Activated CD4-positive, alpha-beta T cell treated with anti-CD3 and anti-CD28 coated beads, Interleukin-2, amount 50 U/mL, for 4 hours (primary cell): ENCODE measurements around the gene RAE1.
A peak's percentile ranks its signal among the peaks of the same experiment; 100 is the strongest.

Experiments used
- DNase-seq, 2 experiments: peaks; one replicate each; pipeline ENCODE4 v3.0.0-alpha.2; 2020

The RAE1 gene

DNA sequence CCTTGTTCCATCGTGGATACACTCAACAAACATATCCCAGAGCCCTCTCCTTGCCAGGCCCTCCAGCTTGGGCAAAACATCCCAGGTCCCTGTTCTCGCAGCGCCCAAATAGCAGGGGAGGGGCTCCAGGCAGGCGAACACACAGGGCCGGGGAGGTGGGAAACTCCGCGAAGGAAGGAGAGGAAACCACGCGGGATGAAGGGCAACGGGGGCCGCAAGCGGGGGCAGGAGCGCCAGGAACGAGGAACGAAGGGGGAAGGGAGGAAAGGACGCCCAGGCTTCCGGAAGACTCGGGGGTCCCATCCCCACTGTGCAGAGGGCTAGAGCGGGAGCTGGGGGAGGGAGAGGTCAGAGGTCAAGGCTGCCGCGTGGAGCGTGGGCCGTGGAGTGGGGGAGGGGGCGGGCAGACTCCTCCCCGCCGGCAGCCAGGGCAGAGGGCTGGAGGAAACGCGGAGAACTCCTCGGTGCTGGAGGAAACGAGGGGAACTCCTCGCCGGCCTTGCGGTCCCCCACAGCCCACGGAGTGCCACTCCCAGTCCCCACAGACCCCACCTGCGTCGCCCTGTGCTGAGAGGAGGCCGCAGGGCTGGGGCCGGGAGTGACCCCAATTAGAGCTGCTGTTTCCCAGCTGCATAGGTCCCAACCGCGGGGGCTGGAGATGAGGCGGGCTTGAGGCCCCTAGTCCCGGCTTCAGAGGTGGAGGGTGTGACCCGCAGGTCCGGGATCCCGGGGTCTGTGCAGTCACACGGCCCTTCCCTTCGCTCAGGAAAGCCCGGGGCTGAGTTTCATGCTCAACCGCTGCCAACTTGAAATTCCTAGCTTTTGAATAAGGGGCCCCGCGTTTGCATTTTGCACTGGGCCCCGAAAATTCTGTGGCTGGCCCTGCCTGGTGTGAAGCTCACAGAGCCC is 38.9 kb downstream of the RAE1 start:
- DNase-seq, result peak; percentile 56 to 64

DNA sequence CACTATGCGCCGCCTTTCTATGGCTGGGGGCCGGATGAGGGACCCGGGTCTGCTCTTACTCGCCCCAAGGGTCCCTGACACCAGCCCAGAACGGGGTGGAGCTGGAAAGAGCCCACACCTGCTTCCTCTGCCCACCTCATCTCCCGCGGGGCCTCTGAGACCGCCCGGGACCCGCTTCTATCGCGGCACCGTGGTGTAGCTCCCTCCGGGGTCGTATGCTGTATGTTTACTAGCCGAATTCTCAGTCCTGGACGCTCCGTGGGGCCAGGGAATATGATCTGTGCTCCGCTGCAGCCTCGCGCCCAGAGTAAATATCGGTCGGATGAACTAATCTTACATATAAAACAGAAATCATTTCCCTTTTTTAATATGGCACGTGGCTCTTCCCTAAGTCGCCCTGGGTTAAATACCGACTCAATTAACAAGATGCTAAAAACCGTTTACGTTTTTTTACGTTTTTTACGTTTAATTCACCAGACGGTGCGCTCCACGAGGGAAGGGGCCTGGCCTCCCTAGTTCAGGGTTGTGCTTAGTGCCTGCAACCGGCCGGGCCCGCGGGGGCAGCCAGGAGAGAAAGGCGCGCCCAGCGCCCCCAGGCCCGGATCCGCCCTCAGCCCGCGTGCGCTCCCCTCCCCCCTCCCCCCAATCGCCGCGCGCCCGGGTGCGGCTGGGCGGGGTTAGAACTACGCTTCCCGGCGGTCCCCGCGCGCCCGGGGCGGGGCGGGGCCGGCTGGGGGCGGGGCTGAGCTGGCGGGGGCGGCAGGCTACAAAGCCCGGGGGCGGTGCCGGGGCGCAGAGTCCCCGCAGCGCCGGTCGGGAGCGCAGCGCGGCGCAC is 39.8 kb downstream of the RAE1 start, which contains the start of gene RBM38:
Gene RBM38 (plus strand): TSS at position 793 of the 835 bp plus-strand sequence. CDS start 186 bp downstream, outside the sequence.
- peak; percentile 60 to 71 for DNase-seq

DNA sequence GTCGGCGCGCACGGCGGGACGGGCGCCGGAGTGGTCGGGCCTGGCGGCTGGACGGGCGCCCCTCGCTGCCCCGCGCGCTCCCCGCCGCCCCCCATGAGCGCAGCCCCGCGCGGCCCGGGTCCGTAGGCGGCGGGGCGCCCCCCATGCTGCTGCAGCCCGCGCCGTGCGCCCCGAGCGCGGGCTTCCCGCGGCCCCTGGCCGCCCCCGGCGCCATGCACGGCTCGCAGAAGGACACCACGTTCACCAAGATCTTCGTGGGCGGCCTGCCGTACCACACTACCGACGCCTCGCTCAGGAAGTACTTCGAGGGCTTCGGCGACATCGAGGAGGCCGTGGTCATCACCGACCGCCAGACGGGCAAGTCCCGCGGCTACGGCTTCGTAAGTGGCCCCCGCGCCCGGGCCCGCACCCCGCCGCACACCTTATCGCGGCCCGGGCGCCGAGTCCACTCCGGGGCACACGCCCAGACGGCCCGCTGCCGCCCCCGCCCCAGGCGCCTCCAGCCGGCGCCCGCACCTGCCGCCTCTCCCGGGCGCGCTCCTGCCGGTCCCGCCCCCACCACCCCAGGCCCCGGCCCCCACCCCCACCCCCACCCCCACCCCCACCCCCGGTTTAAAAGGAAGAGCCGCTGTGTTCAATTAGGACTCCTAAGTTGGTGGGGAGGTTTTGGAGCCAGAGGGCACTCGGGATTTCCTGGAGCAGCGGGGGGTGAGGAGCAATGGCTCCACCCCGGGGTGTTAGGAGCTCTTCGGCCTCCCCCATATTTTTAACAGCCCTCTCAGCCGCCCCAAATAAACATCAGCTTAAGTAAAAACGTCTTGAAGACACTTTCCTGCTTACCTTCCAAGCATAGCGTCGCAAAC is 40.6 kb downstream of the RAE1 start:
- peak in 1 of 2 experiments; percentile 19 for DNase-seq

DNA sequence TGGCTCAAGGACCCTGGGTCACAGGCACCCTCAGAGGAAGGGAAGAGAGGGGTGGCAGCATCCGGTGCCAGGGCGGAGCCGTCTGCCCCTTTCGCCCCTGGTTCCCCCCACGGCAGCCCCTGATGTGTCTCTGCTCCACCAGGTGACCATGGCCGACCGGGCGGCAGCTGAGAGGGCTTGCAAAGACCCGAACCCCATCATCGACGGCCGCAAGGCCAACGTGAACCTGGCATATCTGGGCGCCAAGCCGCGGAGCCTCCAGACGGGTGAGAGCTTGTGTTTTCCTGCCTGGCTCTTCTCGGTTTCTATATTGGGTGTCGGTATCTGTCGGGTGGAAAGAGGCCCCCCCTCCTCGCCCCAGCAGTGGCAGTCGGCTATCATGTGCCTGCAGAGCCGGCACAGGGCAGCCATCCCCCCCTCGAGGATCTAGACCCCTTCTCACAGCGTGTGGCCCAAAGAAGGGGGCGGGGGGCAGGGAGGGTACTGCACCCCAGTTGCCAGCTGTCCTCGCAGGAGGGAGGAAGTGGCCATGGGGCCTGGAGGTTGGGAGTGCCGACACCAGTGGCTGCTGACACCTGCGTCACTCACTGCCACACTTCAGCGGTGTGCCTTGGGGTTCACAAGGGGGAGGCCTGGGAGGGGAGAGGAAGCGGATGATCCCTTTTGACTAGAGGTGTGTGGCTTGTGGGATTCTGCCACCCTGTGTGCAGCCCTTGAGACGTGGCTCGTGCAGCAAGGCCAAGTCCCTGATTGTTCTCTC is 41.6 kb downstream of the RAE1 start:
- peak; percentile 47 to 55 for DNase-seq

DNA sequence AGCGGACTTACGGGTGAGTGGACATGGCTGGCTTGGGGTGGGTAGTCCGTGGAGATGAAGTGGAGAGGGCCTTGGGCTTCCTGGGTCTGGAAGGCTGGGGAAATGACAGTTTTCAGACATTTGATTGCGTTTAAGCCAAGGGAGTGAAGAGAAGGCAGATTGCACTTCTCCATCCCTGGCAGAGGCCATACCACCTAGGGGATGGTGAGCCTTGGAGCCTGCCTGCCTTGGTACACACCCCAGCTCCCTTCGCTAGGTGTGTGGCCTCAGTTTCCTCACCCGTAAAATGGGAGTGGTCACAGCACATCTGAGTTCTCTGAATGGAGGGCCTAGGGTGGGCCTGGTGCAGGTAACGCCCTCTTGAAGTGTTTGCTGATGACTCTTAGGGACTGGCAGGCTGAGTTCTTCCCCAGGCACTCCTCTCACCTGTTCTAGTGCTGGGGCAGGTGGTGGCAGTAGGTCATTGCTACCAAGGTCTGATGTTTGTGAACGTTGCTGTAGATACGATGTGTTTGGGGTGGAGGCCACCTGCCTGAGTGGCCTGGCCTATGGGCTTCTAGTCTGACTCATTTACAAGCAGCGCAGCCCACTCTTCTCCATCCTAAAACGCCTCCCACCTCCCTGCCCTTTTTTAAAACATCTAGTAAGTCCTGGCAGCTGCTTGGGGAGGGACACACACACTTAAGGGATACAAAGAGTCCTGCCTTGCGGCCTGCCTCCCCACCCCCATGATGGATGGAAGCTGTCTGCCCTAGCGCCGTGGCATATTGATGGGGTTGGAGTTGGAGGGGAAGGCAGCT is 42.5 kb downstream of the RAE1 start:
- no peak for DNase-seq

DNA sequence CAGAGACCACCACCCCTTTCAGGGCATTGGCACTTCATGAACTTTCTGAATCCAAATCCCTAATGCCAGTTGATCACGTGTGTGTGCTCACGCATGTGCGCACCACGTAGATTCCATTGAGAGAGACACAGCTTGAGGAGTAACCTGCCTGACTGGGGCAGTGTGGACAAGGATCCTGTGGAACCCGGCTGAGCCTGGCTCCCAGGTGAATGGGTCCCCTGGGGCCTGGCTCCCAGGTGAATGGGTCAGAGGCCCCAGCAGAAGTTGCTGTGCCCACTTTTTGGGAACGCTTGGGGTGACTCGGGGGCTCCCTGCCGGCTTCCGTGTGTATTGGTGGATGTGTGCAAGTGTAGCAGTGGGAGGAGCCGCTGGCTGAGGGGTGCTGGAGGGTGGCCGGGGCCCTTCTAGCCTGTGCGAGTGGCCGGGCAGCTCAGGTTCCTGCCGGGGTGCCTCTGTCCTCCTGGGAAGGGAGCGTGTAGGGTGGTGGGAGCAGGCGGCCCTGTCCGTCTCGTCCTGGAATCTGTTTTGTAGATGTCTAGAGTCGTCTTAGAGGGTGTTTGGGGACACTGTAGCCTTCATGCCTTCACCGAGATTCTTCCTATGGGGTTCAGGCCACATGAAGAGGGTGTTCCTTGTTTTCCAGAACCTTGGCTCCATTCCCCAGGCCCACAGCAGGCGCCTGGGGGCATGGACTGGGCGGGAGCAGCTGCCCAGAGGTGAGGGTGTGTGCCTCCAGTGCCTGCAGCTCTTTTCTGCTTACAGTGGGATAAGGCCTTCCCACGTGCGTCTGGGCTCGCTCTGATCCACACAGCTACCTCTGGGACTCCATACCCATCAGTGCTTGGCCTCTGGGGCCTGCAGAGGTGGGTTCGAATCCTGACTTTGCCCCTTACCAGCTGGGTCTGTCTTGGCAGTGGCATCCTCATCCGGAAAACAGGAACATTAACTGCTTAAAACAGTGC is 43.3 kb downstream of the RAE1 start:
- no peak for DNase-seq

DNA sequence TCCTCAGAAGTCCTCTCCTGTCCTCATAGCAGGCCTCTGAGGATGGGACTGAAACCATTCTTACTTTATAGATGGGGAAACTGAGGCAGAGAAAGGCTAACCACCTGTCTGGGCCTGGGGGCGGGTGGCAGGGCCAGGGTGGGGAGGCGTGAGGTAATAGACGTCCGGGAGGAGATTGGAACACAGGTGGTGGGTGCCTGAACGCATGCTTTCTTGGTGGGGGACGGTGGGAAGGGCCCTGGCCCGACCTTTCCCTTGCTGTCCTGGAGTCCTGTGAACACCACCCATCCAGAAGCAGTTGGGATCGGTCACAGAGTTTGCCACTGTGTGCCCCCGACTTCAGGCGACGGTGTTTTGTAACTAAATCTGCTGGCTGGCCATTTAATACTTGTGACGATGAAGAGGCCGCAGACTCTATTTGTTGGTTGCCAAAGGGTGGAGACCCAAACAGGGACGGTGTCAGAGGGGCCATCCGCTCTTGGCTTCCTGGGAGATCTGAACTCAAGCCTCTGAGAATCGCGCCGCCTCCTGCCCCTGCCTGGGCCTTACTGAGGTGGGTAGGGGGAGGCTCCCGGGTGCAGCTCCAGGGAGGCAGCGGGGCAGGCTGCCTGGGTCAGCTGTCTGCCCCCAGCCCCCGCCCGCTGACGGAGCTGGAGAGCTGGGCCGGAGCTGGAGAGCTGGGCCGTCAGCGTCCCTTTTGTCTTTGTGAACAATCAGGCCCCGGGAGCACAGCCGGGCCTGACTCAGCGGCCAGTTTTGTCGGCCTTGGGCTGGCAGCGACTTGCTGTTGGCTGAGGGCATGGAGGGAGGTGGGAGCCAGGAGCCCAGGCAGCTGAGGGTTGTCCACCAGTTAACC is 44.3 kb downstream of the RAE1 start:
- DNase-seq, result no peak

DNA sequence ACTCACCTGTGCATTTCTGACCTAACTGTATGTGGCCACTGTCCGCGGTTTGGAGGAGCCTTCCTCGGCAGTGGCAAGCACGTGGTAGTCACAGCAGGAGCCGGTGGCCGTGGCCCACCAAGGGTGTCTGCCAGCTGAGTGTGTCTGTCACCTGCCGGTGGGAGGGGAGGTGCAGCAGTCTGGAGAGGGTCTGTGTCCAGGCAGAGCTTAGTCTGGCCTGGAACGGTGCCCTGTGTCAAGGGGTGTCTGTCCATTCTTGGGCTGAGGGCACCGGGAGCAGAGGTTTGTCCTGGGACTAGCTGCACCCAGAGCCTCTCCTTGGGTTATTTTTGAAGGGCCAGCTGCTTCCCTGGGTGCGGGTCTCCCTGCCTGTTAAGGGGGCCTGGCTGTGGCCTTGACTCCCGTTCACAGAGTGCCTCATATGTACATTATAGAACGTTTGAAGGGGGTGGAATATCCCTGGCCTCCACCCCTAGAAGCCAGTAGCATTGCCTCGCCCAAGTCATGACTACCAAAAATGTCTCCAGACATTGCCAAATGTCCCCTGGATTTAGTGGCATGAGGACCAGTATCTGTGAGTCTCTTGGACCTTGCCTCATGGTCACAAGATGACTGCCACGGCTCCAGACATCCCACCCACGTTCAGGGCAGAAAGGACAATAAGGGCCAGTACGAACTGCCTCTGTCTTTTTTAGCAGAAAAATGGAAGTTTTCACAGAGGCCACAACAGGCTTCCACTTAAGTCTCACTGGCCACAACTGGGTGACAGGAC is 45.3 kb downstream of the RAE1 start:
- DNase-seq, result no peak

DNA sequence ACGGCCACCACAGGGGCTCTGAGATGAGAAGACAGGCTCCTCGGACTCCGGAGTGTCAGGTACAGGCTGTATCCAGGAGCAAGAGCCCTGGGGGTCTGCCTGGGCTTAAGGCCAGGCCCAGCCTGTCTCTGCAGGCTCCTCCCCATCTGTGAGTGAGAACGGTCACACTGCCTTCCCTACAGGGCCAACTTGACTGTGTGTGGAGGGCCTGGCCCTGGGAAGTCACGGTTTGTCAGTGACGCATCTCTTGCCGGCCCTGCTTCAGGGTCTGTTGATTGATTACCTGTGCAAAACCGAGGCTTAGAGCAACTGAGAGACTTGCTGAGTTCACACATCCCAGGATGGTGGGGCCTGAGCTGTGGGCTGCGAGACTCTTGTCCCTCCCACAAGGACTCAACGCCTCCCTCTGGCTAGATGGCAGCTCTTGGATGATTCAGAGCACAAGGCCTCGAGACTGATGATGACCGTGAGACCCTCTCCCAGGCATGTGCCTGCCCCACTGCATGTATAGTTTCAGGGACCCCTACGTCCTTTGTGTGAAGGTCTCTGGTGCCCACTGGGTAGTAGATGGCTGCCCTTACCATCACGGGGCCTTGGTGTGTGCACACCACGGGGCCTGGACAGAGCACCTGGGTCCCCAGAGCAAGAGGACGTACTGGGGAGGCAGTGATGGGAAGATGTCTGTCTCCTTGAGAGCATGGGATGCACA is 46.1 kb downstream of the RAE1 start:
- no peak for DNase-seq

DNA sequence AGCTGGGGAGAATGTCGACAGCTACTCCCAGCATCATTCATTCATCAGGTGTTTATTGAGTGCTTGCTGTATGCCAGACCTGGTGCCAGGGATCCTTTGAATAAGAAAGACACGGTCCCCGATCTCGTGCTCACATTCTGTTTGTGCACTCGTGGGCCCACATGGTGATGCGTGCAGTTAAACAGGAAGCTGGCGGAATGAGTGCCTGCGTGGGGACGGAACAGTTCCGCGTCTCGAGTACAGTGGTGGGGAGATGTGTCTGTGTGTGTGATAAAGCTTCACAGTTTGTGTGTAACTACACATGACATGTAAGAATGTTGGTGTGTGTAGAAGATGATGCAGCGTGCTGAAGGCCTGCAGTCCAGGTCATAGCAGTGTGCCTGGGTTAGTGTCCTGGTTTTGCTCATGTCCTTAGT is 46.6 kb downstream of the RAE1 start:
- peak; percentile 49 to 60 for DNase-seq

DNA sequence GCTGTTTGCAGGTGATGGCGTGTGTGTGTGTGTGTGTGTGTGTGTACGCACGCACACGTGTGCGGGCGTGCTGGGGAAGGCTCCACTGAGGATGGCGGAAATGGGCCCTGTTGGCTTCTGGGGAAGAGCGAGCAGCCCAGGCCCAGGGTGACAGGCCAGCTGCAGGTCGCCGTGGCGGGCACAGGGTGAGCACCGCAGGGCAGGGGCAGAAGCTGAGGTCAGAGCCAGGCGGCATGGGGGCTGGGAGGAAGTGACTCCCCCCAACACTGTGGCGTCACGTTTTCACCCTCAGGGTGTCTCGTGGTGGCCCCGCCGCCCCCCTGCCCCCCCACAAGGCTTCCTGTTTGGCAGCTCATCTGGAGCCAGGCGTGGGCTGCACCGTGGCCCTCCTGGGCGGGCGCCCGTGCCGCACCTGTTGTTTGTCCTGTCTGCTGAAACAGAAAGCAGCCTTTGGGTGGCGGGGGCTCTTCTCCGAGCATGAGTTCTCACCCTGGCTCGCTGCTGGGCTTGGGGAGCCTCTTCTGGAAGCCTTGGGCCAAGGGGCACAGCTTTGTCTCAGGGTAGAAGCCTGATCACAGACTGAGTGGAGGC is 47.3 kb downstream of the RAE1 start:
- DNase-seq, result peak; percentile 80 to 83

DNA sequence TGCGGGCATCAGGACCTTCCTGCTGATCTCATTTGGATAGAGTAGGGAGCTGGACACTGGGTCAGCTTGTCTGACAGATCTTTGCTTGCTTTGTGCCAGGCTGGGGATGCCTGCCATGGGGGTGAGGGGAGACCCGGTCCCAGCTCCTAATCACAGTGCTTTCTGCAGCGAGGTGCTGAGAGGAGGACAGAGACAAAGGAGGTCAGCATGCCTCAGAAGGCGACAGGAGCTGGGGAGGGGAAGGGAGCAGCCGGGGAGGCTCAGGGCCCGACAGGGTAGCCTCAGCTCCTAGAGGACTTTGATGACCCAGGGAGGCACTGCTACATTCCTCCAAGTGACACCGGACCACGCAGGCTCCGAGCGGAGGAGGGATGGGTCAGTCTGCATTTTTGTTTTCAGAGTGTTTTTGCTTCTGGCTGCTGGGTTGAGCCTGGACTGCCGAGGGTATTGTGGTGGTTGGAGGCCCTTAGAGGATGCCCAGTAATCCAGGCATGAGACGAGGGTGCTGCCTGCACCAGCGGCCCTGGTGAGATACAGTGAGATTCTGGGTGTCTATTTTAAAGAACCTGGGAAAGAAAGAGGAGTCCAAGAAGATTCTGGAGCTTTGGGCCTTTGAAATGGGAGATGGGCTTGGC is 48.0 kb downstream of the RAE1 start:
- DNase-seq, result no peak

DNA sequence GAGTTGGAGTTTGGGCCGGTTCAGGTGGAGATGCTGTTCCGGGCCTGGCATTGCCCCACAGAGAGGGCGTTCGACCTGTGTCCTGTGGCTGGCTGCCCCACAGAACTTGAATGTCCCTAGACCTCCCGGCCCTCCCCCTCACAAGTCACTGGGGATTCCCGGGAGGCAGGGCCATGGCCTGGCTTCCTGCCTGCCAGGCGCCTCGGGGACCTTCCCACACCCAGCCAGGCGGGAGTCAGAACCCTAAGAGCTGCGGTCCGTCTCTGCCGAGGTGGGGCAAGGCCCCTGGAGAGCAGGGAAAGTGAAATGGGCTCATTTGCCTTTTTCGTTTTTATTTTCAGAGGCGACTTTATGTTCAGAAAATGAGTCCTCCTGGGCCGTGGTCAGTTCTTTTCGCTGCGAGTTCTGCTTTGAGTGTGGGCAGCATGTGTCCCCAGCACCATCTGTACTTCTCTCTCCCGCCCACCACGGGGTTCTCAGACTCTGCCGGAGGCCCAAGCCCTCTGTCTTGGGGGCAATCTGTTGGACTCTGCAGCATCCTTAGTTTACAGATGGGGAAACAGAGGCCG is 48.6 kb downstream of the RAE1 start:
- DNase-seq, result no peak

DNA sequence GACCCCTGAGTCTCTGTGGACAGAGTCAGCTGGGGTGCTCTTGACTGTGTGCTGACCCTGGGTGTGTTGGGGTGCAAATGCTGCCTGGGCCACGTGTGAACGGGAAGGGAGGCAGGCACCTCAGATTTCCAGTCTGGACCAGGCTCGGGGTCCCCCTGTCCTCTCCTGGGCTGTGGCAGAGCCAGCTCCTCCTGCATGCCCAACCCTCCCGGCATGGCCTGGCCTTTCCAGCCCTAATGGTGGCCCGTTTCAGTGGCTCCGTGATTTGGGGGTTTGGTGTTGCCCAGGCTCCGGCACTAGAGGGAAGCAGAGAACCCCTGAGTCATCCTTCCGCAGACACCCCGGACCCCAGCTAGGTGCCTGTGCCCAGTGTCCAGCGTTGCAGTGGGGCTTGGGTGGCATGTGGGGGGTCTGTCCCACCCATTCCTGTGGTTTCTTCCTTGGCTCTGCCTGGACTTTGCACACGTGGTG is 49.2 kb downstream of the RAE1 start:
- DNase-seq, result no peak

DNA sequence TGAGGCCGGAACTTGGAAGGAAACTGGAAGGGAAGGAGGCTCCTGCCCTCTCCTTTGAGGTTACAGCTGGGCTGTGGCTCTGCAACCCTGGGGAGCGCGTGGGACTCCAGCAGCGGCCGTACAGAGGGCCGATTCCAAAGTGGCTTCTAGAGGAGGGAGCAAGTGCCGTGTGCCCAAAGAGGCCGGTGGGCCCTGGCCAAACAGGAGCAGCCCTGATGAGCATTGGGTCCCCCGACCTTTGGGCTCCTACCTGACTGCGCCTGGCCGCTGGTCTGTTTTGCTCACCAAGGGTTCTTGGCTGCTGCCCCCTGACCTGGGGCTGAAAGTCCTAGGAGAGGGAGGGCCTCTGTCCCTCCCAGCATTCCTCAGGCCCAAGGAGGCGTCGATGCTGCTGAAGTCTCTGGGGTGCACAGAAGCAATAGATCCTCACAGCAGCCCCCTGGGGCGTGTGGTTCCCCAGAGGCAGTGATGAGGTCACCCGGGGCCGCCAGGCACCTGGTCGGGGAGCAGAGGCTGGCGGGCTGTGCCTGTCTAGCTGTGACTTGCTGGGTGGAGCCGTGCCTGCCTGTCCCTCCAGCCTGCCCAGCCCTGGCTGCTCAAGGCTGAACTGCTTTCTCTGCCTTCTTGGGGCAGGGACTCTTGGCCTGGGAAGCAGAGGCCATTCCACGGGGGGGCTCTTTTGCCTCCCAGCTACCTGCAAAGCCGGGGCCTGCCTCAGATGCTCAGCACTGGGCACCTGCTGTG is 49.9 kb downstream of the RAE1 start:
- DNase-seq, result no peak
